Activated B cell treated with CpG ODN at 0.5 μM for 24 hours (primary cell): ENCODE results near the gene G6PC3. TPM values are rescaled to one million over a fixed set of nuclear protein-coding genes. Genes with fewer than 3 reads are reported as not detected.
"Not testable (repeated sequence)": the region's sequence is repeated elsewhere in the genome, so short reads cannot be mapped to it uniquely, and the experiment has no call there.

Experiments used
- ATAC-seq: fragments of 200-7000 bp; cut with Tn5 transposase; one replicate; pipeline ENCODE4 v1.10.0; 2021; ENCODE audit warnings: low read depth, mild to moderate bottlenecking, moderate library complexity
- CTCF ChIA-PET: fragments of 350-600 bp; sonication (Branson Sonifier 250); formaldehyde crosslinking; loops from one replicate; lab custom pipeline; 2021; ENCODE audit warnings: antibody characterized with exemption; lab: Charles Lee
- POLR2A ChIA-PET: fragments of 350-600 bp; sonication (Branson Sonifier 250); formaldehyde crosslinking; loops from one replicate; lab custom pipeline; 2021; ENCODE audit warnings: antibody characterized with exemption; lab: Charles Lee
- DNase-seq: peaks from one replicate; pipeline ENCODE4 v3.0.0; 2022
- H3K27ac Mint-ChIP-seq: one replicate; pipeline ENCODE4 v1.8.0; 2020; ENCODE audit warnings: mixed read lengths
- H3K27me3 Mint-ChIP-seq: one replicate; pipeline ENCODE4 v1.8.0; 2021; ENCODE audit warnings: mixed read lengths
- H3K36me3 Mint-ChIP-seq: one replicate; pipeline ENCODE4 v1.8.0; 2021; ENCODE audit warnings: low read depth, mixed read lengths
- H3K4me1 Mint-ChIP-seq: one replicate; pipeline ENCODE4 v1.8.0; 2021; ENCODE audit warnings: mixed read lengths
- H3K4me3 Mint-ChIP-seq: one replicate; pipeline ENCODE4 v1.8.0; 2020; ENCODE audit warnings: mild to moderate bottlenecking, mixed read lengths
- H3K9me3 Mint-ChIP-seq: one replicate; pipeline ENCODE4 v1.8.0; 2020; ENCODE audit warnings: mixed read lengths
- intact Hi-C: fragments of 100-400 bp; cut with micrococcal nuclease; formaldehyde crosslinking; loops from one replicate; pipeline ENCODE4 v1.15.1; 2024
- total RNA-seq: library from RNA; stranded (reverse); gene quantifications from 2 replicates; pipeline ENCODE4 v1.2.3, GENCODE V29; 2022
- TF ChIP-seq, protein P1 (sequence below): fragments of 200-600 bp; IDR thresholded peaks from one replicate; pipeline ENCODE4 v1.8.0; 2022; ENCODE audit warnings: antibody characterized with exemption, mild to moderate bottlenecking

The G6PC3 gene
- total RNA-seq, 1 donor from 2014 or later: 35.2 TPM

- ATAC-seq (no peak), DNase-seq (no peak)
- H3K4me3 Mint-ChIP-seq: no peak overlapping the region
- ChIA-PET POLR2A (no interaction called here), CTCF (interaction anchor here (7.7 kb wide), 1 partner anchor 95 kb away, joined by 88 read pairs; the partner anchor contains the start of gene PPY)
- TF ChIP-seq, protein P1, sequence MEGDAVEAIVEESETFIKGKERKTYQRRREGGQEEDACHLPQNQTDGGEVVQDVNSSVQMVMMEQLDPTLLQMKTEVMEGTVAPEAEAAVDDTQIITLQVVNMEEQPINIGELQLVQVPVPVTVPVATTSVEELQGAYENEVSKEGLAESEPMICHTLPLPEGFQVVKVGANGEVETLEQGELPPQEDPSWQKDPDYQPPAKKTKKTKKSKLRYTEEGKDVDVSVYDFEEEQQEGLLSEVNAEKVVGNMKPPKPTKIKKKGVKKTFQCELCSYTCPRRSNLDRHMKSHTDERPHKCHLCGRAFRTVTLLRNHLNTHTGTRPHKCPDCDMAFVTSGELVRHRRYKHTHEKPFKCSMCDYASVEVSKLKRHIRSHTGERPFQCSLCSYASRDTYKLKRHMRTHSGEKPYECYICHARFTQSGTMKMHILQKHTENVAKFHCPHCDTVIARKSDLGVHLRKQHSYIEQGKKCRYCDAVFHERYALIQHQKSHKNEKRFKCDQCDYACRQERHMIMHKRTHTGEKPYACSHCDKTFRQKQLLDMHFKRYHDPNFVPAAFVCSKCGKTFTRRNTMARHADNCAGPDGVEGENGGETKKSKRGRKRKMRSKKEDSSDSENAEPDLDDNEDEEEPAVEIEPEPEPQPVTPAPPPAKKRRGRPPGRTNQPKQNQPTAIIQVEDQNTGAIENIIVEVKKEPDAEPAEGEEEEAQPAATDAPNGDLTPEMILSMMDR: no peak
- H3K27me3 Mint-ChIP-seq: no peaks in the 10 kb centered on the region
- peaks cover 63% of the 10 kb centered on the region for H3K36me3 Mint-ChIP-seq
- peaks cover 15% of the 10 kb centered on the region for H3K4me1 Mint-ChIP-seq
- no peaks in the 10 kb centered on the region for H3K9me3 Mint-ChIP-seq
- intact Hi-C loops: no loop called here
- no peak overlapping the region for H3K27ac Mint-ChIP-seq
Observed at GRCh38 chr17:44038604-44039011, 31.9 kb upstream of the G6PC3 start.

DNA sequence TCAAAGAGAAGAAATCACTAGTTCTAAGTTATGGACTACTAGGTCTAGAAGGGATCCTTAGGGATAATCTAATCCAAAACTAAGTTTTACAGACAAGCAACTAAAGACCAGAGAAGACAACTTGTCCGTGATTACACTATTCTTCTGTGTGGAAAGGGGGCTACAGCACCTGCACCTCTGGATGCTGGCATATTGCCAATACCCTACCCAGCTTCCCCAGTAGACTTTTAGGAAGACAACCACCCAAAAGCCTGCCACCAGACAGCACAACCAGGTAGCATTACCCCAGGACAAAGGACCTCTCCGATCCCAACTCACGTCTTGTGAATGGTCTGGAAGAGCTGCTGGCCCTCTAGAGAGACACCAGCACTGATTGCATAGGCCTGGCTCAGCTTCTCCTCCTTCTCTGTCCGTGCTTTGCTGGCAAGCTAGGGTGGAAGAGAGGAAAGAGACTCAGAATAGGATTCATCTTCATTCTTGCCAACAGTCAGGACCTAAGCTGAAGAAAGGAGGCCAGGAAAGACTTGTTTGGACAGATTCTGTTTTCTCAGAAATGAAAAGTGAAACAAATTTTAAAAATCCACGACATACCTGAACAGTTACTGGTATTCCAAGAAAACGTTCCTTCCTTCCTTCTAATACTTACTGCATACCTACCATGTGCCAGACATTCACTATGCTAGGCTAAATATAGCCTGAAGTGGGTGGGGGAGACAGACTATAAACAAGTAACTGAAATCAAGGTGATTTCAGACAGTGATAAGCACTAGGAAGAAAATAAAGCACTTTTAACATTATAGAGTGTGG lies 30.5 kb upstream of the G6PC3 start:
- Mint-ChIP-seq H3K4me1 (peaks cover 6% of the 10 kb centered on the region), H3K27me3 (no peaks in the 10 kb centered on the region), H3K36me3 (peaks cover 59% of the 10 kb centered on the region), H3K9me3 (no peaks in the 10 kb centered on the region), H3K27ac (no peak overlapping the region), H3K4me3 (no peak overlapping the region)
- ChIA-PET POLR2A (interaction anchor here (0.6 to 0.7 kb wide), 2 partner anchors 12 to 858 kb away, joined by 3 to 8 read pairs; no protein-coding TSS in a partner anchor), CTCF (interaction anchor here (2.3 to 7.7 kb wide), 2 partner anchors 96 to 130 kb away, joined by 7 to 88 read pairs; partner anchors contain the start of gene PPY)
- TF ChIP-seq, protein P1: no peak
- DNase-seq: no peak
- ATAC-seq: no peak
- intact Hi-C loops: loop anchor here (2.0 to 5.0 kb wide), 2 partner anchors 127 to 161 kb away; no protein-coding TSS in a partner anchor

DNA sequence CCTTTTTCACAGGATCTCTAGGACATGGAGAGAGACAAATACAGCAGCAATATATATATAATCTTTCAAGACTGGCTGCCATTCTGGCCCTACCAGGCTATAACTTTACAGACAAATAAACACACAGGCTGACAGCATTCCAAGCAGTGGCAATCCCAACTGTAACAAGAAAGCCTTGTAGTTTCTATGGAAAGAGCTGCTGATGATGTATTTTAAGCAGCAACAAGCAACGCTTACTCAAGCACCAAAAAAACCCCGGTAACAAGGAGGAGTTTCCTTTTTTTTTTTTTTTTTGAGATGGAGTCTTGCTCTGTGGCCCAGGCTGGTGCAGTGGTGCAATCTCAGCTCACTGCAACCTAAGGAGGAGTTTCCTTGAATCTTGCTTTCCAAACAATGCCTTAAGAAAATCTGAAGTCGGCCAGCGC lies 27.3 kb upstream of the G6PC3 start:
- Mint-ChIP-seq H3K27me3 (no peaks in the 10 kb centered on the region), H3K36me3 (peaks cover 47% of the 10 kb centered on the region), H3K9me3 (peaks cover 2% of the 10 kb centered on the region), H3K4me1 (peaks cover 6% of the 10 kb centered on the region), H3K4me3 (no peak overlapping the region), H3K27ac (no peak overlapping the region)
- ChIA-PET CTCF (interaction anchor here (1.8 to 7.7 kb wide), 2 partner anchors 99 to 133 kb away, joined by 4 to 88 read pairs; partner anchors contain the start of gene PPY), POLR2A (no interaction called here)
- TF ChIP-seq, protein P1: no peak
- DNase-seq: no peak
- intact Hi-C loops: loop anchor here (5.0 kb wide), 1 partner anchor 124 kb away; no protein-coding TSS in a partner anchor
- no peak for ATAC-seq

GRCh38 chr17:44044071-44044470 lies 26.5 kb upstream of the G6PC3 start:
- DNase-seq (no peak), ATAC-seq (no peak)
- H3K27ac Mint-ChIP-seq: no peak overlapping the region
- no peak overlapping the region for H3K4me3 Mint-ChIP-seq
- peaks cover 6% of the 10 kb centered on the region for H3K4me1 Mint-ChIP-seq
- ChIA-PET CTCF (interaction anchor here (0.6 to 7.7 kb wide), 4 partner anchors 12 to 165 kb away, joined by 3 to 88 read pairs (median 4); partner anchors contain the start of gene PPY), POLR2A (interaction anchor here (0.7 kb wide), 2 partner anchors 30 to 1740 kb away, joined by 3 to 5 read pairs; partner anchors contain the start of gene CRHR1)
- TF ChIP-seq, protein P1: no peak
- no peaks in the 10 kb centered on the region for H3K27me3 Mint-ChIP-seq
- peaks cover 2% of the 10 kb centered on the region for H3K9me3 Mint-ChIP-seq
- H3K36me3 Mint-ChIP-seq: peaks cover 45% of the 10 kb centered on the region
- intact Hi-C loops: loop anchor here (5.0 kb wide), 1 partner anchor 123 kb away; no protein-coding TSS in a partner anchor

- no peak for DNase-seq
- H3K9me3 Mint-ChIP-seq: peaks cover 2% of the 10 kb centered on the region
- H3K4me1 Mint-ChIP-seq: peaks cover 6% of the 10 kb centered on the region
- H3K27me3 Mint-ChIP-seq: no peaks in the 10 kb centered on the region
- TF ChIP-seq, protein P1: no peak
- ChIA-PET POLR2A (no interaction called here), CTCF (interaction anchor here (7.7 kb wide), 1 partner anchor 102 kb away, joined by 88 read pairs; the partner anchor contains the start of gene PPY)
- intact Hi-C loops: no loop called here
- H3K27ac Mint-ChIP-seq: no peak overlapping the region
- no peak for ATAC-seq
- H3K4me3 Mint-ChIP-seq: no peak overlapping the region
- peaks cover 47% of the 10 kb centered on the region for H3K36me3 Mint-ChIP-seq
Observed at GRCh38 chr17:44045486-44045885, 25.0 kb upstream of the G6PC3 start.

DNA sequence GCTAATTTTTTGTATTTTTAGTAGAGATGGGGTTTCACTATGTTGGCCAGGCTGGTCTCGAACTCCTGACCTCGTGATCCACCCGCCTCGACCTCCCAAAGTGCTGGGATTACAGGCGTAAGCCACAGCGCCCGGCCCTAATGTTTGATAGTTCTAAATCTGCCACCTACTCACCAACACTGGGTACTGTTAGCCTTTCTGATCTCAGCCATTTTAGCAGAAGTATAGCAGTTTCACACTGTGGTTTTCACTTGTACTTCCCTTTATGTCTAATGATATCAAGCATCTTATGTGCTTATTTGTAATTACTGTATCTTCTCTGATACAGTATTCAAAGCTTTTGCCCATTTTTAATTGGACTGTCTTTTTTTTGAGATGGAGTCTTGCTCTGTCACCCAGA lies 23.6 kb upstream of the G6PC3 start:
- intact Hi-C loops, H3K4me3 Mint-ChIP-seq, POLR2A ChIA-PET, H3K9me3 Mint-ChIP-seq, CTCF ChIA-PET, H3K27me3 Mint-ChIP-seq, DNase-seq, H3K4me1 Mint-ChIP-seq, H3K27ac Mint-ChIP-seq: not testable (repeated sequence)
- peak; percentile 25 for ATAC-seq
- peaks cover 51% of the 10 kb centered on the region for H3K36me3 Mint-ChIP-seq
